GM21723 (cell line): ENCODE measurements around the gene ANO1.

Experiments
- ATAC-seq: cut with Tn5 transposase; IDR thresholded peaks from one replicate; pipeline ENCODE4 v1.9.1; 2021; ENCODE audit warnings: mild to moderate bottlenecking, moderate library complexity; ENCODE audit not compliant: unreplicated experiment

Gene ANO1

DNA sequence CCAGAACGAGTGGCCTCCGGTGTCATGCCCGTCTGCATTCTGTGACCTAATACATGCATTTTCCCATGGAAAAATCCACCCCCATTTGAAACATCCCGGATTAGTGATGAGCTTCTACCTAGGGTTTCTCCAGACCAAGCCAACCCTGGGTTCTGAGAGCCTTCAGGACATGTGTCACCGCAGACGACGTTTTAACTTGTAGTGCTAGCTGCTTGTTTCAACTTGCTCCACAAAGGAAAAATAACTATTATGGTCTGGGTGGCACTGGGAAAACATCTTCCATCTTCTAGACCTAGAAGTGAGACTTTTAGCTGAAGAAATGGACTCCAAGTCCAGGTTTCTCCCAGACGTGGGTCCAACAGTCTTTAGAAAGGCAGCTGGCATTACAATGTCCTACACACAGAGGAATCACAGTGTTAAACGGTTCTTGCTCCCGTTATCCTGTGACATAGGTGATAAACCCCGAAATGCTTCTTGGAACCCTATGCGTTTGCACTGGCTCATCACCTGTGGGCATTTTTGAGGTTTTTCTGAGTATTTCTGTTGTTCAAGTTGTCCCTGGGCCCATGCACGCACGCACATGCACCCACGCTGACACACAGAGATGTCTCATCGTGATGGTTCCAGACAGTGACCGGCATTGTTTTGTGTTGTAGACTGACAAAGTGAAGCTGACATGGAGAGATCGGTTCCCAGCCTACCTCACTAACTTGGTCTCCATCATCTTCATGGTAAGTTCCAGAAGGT is 78.3 kb downstream of the ANO1 start:
- no peak for ATAC-seq

DNA sequence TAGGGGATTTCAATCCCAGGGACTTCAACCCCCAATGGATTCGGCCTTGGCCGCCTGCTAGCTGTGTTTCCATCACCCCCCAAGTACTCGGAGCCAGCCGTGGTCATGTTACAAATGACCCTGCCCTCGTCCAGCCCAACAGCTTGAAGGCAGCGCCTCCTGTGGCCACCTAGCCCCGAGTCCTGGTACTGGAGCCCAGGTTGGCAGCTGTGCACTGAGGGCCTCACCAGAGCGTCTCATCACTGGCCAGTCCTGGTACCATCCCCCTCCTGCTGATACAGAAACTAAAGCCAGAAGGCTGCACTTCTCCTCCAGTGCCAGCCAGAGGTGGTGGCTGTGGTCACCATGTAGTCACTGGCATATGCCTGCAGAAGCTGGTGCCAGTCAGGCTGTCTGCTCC is 80.1 kb downstream of the ANO1 start:
- no peak for ATAC-seq

DNA sequence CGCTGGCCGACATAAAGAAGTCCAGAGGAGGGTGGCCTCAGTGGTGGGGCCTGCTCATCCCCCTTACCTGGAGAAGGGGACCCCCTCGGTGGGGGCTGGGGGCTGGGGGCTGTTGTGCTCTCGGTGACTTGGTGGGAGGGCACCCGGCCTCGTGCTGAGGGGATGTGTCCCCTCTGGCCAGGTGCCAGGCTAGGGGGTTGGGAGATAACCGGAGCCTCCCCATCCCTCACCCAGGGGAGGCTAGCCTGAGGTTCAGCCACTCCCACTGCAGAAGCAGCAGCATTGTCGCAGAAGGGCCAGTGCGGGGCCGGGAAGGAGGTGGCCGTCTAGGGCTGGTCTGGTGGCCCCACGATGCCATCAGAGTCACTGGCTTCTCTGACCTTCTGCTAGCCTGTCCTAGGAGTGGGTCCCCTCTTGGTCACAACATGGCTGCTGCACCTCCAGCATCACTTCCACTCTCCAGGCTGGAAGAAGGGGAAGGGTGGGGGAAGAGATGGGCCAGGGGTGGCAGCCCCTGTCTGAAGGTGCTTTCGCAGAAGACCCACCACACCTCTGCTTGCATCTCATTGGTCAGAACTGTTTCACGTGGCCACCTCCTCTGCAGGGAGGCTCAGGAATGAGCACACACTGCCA is 80.8 kb downstream of the ANO1 start:
- no peak for ATAC-seq

DNA sequence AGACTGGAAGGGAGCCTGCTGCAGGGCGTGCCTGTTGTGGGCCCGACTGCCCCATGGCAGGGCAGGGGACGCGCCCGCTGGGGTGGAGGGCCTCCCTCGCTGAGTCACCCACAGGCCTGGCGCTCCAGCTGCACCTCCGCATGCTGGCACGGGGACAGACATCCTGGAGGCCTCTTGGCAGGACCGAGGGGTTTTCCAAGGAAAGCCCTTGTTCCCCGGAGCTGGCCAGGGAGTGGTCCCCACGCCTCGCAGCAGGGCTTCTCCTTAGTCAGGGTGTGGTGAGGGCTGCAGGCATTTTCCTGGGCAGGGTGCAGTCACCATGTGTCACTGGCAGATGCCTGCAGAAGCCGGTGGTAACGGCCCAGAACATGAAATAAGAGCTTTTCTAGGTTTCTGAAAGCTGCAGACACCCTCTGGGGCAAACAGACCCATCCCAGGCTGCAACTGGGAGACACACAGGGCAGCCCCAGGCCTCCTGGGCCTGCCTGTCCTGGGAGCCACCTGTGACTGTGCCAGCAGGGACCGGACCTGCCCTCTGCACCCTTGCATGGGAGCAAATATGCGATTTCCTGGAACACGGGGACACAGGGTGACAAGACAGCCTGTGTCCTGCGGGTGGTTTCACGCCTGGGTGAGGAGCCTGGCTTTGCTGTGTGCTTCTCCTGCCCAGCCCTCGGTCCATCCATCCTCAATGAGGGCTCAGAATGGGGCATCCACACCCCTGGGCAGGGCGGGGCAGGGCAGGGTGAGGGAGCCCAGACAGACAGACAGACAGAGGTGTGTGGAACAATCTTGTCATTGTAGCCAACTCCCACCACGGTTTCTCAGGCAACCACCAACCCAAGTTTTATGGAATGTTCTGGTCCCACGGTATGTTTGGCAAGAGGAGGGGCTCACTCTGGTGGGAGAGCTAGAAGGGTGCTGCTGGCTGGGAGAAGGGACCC is 81.8 kb downstream of the ANO1 start:
- ATAC-seq = no peak

DNA sequence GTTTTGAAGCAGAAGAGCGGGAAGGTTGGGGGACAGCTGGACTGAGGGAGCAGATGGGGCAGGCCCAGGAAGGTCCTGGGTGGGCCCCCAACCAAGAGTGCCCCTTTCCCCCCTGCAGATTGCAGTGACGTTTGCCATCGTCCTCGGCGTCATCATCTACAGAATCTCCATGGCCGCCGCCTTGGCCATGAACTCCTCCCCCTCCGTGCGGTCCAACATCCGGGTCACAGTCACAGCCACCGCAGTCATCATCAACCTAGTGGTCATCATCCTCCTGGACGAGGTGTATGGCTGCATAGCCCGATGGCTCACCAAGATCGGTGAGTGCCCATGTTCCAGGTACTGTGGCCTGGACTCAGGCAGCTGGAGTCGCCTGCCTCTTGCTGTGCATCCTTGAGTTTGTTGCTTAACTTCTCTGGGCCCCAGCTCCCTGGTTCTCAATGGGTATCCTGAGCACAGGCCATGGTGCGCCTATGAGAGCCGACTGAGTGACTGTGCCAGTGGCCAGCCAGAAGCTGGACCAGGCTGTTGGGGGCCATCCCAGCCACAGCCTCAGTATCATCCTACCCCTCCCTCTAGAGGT is 83.0 kb downstream of the ANO1 start:
- ATAC-seq = no peak

DNA sequence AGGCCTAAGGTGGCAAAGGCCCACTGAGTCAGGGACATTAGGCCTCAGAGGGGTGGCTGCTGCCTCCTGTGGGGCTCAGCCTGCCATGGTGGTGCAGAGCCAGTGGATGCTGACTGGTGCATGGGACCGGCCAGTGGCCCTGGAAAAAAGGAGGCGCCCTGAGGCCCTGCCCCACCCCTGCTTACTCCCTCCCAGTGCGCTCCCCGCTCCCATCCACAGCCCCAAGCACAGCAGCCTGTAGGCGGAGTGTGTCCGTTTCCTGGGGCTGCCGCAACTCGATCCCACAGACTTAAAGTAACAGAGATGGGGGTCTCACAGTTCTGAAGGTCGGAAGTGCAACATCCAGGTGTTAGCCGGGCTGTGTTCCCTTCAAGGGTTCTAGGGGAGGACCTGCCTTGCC is 86.6 kb downstream of the ANO1 start:
- no peak for ATAC-seq

DNA sequence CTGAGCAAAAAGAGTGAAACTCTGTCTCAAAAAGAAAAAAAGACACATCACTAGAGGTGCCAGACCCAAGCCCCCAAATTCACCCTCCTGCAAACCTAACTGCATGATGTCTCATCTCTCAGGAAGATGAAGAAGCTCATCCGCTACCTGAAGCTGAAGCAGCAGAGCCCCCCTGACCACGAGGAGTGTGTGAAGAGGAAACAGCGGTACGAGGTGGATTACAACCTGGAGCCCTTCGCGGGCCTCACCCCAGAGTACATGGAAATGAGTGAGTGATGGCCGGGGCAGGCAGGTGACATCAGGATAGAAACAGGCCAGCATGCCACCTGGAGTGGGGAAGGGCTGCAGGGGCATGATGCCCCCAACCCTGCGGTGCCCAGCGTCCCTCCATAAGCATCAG is 89.0 kb downstream of the ANO1 start:
- no peak for ATAC-seq

DNA sequence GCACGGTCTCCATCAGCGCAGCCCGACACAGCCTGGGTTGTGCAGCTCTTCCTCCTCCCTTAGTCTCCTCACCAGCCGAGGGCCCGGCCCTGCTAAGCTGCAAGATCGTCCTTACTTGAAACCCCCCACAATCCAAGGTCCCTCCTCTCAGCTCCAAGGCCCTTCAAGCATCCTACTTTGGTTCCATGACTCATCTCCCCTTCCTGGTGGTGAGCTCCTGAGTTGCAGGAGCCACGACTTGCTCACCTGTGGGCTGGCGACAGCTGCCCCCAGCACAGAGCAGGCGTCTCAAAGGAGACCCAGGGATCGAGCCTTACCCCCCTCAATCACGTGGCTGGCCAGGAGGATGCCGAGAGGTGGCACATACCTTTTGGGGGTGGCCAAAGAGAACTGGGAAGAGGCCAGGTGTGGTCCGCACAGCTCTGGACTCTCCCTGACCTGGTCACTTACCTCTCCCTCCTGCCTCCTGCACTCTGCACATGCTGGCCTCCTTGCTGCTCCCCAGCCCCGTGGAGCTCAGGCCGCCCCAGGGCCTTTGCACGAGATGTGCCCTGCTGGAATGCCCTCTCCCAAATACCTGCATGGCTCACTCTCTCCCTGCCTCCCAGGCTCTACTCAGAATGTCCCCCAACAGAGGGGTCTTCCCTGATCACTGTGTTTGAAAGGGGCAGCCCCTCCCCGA is 89.7 kb downstream of the ANO1 start:
- no peak for ATAC-seq

DNA sequence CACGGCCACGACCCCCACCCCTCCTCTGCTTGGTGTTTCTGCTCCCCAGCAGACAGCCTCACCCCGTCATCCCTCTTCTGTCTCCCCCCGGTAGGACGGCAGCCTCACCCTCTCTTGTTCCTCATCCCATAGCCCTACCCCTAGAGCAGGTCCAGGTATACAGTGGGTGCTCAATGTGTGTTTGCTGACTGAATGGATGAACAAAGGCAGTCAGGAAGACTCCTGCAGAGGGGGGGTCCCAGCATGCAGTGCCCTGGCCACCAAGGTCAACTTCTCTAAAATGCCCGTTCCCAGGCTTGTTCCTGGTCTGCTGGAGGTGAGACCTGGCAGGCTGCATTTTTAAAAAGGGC is 90.3 kb downstream of the ANO1 start:
- no peak for ATAC-seq

DNA sequence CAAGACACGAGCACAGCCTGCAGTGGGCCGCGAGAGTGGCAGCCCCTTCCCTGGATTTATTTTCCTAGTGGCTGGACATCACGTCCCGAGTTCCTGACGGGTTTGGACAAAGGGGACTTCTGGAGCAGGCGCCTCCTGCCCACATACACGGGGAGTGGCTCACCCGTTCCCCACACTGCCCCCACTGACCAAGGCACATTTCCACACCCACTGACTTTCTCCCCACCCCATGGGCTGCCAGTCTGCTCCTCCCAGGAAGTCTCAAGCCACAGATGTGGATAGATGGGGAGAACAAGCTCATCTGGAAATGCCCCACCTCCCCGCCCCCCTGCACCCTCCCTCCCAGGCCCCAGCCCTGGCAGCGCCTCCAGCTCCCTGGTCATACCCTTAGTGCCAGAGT is 91.0 kb downstream of the ANO1 start:
- no peak for ATAC-seq

DNA sequence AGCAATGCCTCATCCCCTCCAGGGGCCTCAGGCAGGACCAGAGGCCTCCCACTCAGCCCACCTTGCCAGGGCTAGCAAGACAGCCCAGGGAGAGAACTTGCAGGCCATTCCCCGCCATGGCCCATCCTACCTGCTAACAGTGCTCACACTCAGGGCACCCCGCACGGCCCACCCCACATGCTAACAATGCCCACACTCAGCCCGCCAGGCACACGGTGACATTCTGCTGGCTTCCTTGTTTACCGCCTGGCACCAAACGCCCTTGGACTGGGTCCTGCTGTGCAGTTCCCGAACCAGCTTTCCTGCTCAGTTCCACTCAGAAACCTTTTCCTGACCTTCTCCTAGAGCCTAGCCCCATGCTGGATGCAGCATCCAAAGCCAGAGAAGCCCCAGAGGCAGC is 91.5 kb downstream of the ANO1 start:
- ATAC-seq = no peak

DNA sequence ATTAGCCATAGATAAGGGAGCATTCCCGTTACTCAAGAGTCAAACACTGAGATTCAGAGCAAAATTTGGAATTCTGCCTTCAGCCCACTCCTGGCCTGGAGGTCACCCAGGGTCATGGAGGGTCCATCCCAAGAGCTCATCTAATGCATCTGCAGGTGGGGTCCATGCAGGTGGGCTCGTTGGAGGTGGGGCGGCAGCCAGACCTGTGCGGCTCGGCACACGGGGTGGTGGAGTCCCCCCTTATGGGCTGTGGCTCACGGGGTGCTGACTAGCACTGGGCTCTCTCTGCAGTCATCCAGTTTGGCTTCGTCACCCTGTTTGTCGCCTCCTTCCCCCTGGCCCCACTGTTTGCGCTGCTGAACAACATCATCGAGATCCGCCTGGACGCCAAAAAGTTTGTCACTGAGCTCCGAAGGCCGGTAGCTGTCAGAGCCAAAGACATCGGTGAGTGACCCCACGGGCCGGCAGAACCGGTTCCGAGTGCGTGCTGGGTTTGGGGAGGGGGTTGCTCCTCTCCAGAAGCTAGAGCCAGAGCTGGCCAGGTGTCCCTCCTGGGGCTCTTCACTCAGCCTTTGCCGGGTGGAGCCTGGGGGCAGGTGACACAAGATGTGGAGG is 92.6 kb downstream of the ANO1 start:
- ATAC-seq = no peak

DNA sequence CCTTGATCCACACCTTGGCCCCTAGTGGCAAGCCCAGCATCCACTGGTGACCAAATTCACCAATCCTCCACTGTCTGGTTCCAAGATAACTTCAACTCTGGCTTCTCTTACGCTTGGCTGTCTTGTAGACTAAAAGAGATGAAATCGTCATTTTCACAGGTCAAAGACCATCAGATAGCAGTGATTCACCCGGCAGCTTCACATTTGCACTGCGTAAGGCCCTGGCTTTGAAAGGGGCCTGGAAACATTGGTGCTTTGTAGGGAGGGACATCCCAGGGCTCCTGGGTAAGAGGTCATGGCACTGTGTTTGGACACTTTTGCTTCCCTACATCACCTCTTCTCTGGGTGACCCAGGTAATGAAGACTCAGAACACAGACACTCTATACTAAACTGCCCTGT is 94.9 kb downstream of the ANO1 start:
- ATAC-seq = no peak

DNA sequence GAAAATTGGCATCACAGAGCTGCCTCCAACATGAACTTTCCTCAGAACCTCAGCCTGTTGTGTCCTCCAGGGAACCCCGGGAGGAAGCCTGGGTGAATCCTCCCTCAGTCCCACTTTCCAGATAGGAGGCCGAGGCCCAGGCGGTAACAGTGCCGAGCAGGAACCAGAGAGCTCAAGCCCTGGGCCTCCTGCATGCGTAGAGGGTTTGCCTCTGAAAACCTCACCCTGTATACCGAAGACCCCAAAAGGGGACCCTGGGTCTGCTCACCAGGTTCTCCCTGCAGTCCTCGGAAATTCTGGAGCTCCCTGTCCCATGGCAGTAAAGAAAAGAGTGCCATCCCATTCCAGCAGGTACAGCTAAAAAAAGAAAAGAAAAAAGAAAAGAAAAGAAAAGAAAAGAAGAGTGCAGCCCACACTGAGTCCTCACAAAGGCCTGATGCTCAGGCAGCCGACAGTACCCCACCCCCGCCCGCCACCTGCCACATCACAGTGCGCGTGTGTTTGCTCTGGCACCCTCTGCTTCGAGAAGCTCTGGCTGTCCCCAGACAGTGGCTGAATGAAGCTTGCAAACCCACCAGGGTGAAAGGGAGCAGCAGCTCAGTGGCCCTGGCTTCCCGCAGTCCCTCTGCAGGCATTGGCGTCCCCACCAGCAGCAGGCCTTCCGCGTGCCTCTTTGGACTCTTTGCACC is 96.6 kb downstream of the ANO1 start:
- ATAC-seq = no peak

DNA sequence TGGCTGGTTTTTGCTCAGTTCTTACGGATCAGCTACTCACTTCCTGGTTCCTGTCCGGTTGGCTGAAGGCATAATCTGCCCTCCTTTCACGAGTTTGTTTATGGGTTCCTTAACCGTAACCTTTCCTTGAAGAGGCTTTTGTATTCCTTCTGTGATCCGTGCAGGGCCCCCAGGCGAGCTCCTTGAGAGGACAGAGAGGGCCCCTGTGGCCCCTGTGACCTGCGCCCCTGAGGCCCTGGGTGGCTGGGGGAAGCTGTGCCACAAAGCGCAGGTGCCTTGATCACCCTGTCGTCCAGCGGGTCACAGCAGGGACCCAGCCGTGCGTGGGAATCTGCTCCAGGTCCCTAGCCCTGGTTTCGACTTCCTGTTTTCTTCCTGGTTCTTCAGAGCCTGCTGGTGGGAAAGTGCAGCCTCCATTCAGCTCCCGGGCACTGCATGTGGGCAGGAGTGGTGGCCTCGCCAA is 97.2 kb downstream of the ANO1 start:
- ATAC-seq = no peak

DNA sequence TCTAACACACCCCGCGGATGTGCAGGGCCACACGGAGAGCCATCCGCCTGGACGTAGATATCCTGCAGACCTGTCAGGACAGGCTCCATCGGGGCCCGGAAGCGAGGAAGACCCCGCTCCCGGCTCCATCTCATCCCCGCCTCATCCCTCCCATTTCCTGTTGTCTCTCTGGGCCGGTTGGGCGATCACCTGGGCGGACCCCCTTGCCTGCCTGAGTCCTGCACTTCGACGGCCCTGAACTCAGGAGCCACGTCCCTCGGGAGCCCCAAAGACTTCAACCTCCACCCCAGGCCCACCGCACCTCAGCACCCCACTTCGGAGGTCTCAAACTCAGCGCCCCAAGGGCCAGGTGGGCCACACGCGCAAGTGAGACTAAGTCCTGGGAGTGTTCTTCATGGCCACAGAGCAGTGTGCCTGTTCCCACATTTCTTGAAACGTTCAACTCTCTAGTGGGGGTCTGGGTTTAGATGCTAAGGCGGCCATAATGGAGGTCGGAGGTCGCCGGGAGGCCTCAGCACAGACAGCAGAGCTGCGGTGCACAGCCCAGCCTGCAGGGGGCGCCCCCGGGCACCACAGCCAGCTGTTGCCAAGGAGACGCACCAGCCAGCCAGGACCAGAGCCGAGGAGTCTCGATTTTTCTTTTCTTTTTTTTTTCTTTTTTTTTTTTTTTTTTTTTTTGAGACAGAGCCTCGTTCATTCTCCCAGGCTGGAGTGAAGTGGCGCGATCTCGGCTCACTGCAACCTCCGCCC is 99.0 kb downstream of the ANO1 start:
- ATAC-seq = no peak

DNA sequence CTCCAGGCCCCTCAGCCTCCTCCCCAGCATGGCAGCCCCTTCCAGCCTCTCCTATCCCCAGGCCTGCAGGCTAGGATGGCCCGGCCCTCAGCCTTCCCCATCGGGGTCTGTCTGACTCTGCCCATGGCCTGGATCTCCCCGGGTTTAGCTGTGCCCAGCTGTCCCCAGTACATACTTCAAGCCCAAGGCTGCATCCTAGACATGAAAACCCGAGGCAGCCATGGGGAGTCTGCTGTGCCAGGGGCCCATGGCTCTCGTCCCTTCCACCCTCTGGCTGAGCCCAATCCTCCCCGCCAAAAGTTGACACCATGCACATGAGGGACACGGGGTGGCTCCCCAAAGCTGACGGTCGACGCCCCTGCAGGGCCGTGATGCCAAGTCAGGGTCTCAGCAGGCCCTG is 102.8 kb downstream of the ANO1 start:
- ATAC-seq = no peak

DNA sequence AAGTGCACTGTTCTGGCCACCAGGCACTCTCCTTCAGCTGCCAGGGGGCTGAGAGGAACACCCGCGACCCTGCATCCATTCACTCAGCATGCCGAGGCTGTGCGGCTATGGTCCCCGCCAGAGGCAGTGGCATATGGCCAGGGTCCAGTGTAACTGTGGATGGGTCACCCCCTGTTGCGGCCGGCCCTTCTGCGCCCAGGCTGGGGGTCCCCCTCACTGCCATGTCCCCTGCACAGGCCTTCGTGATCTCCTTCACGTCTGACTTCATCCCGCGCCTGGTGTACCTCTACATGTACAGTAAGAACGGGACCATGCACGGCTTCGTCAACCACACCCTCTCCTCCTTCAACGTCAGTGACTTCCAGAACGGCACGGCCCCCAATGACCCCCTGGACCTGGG is 104.1 kb downstream of the ANO1 start:
- no peak for ATAC-seq

DNA sequence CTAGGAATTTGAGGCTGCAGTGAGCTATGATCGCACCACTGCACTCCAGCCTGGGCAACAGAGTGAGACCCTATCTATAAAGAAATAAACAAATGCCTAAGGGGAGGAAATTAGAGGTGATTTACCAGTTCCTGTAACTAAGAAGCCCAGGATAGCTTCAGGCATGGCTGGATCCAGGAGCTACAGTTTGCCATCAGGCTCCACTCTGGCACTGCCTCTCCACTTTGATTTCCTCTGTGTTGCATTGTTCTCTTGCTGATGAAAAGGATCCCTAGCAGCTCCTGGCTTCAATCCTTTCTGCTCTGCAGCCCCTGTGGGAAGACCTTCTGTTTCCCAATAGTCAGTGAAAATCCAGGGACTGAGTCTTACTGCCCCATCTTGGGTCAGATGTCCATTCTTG is 104.9 kb downstream of the ANO1 start:
- no peak for ATAC-seq
